Activated CD4-positive, alpha-beta T cell treated with anti-CD3 and anti-CD28 coated beads, Interleukin-2, amount 50 U/mL, for 16 hours (primary cell): Measurements from ENCODE around the gene LRRN4CL.
"Not testable (repeated sequence)": the region's sequence is repeated elsewhere in the genome, so short reads cannot be mapped to it uniquely, and the experiment has no call there.

Experiments
- DNase-seq: peaks from one replicate; pipeline ENCODE4 v3.0.0-alpha.2; 2020

The LRRN4CL gene

GRCh38 chr11:62675415-62675814 lies 13.9 kb downstream of the LRRN4CL start:
- DNase-seq: not testable (repeated sequence)

DNA sequence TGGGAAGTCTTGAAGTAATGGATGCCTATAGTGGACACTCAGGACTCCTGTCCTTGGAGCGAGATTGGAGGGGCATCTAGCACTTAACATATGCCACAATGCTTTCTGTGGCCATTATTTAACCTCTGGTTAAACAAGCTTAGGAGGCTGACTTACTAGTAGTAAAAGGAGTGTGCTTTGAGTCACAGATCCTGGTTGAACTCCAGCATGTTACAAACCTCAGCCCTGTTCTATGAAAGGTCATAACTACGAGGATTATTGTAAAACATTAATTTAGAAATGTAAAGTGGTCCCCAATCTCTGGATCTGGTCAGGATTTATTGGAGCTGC lies 16.2 kb downstream of the LRRN4CL start:
- no peak for DNase-seq

DNA sequence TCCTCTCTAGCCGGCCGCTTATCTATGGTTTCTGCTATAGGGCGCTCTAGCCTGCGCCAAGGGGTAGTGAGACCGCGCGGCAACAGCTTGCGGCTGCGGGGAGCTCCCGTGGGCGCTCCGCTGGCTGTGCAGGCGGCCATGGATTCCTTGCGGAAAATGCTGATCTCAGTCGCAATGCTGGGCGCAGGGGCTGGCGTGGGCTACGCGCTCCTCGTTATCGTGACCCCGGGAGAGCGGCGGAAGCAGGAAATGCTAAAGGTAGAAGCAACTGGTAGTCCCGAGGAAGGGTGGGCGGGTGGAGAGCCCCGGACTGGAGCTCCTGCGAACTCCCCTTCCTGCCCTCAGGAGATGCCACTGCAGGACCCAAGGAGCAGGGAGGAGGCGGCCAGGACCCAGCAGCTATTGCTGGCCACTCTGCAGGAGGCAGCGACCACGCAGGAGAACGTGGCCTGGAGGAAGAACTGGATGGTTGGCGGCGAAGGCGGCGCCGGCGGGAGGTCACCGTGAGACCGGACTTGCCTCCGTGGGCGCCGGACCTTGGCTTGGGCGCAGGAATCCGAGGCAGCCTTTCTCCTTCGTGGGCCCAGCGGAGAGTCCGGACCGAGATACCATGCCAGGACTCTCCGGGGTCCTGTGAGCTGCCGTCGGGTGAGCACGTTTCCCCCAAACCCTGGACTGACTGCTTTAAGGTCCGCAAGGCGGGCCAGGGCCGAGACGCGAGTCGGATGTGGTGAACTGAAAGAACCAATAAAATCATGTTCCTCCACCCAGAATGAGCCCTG lies 17.5 kb downstream of the LRRN4CL start, which contains the start of the genes LBHD1 and UQCC3:
TSS of gene LBHD1 (minus strand) at position 660 of the 782 bp plus-strand sequence. CDS start 2,236 bp downstream, outside the sequence.
TSS of gene UQCC3 (plus strand) at position 66 of the 782 bp plus-strand sequence. CDS start at position 139, 73 bp downstream.
- peak; percentile 96 for DNase-seq

- DNase-seq: no peak
Measured at GRCh38 chr11:62671236-62671607, 18.1 kb downstream of the LRRN4CL start.

DNA sequence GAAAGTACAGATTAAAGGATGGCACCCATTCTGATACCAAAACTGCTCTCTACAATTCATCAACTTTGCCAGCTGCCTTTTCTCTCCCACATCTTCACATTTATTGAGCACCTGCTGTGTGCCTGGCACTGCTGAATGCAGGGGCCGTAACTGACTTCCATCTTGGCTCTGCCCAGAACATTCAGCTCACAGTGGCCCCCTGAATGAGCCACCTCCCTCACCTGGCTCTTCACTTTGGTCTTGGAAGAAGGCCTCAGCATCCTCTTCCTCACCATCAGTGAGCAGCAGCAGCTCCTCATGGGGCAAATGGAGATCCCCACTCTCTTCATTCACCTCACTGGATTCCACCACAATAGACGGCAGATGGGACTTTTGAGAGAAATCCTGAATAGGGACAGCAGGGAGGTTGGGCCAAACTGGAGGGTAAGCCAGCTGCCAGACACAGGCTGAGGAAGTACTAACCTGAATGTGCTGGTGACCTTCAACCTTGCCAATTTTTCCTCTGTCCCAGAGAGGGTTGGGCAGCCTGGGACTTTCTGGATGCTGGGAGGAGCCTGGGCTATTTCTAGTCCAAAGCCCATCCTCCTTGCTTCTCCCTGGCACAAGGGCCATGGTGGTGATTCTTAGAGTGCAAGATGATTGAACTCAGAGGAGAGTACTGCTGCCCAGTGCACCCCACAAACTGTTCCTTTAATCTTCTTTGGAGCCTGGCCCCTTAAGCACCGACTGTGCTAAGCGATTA lies 19.7 kb downstream of the LRRN4CL start:
- peak; percentile 9 for DNase-seq

DNA sequence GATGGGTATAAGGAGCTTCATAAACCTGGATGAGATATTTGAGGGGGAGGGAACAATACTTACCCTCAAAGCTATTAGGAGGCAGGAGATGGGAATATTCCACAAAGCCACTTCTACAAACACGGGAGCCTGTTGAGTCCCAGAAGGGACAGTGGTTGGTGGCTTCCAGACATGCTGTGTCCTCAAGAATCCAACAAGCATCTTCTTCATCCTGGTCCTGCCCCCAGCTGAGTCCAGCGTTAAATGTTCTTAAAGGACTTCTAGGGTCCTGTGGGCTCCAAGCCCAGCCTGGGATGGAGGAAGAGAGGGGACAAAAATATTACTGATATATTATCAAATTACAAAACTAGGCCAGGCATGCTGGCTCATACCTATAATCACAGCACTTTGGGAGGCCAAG lies 21.9 kb downstream of the LRRN4CL start:
- no peak for DNase-seq

DNA sequence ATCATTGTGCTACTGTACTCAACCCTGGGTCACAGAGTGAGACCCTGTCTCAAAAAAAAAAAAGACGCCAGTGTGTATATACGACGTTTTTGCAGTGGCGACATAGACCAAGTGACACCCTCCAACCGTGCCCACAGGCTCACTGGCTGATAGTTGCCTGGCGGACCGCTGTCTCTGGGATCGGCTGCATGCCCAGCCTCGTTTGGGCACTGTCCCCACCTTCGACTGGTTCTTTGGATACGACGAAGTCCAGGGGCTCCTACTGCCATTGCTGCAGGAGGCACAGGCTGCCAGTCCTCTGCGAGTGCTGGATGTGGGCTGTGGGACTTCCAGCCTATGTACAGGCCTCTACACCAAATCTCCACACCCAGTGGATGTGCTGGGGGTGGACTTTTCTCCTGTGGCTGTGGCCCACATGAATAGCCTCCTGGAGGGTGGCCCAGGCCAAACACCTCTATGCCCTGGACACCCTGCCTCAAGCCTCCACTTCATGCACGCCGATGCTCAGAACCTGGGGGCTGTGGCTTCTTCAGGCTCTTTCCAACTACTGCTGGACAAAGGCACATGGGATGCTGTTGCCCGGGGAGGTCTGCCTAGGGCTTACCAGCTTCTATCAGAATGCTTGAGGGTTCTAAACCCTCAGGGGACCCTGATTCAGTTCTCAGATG lies 22.9 kb downstream of the LRRN4CL start:
- DNase-seq: peak; percentile 35

DNA sequence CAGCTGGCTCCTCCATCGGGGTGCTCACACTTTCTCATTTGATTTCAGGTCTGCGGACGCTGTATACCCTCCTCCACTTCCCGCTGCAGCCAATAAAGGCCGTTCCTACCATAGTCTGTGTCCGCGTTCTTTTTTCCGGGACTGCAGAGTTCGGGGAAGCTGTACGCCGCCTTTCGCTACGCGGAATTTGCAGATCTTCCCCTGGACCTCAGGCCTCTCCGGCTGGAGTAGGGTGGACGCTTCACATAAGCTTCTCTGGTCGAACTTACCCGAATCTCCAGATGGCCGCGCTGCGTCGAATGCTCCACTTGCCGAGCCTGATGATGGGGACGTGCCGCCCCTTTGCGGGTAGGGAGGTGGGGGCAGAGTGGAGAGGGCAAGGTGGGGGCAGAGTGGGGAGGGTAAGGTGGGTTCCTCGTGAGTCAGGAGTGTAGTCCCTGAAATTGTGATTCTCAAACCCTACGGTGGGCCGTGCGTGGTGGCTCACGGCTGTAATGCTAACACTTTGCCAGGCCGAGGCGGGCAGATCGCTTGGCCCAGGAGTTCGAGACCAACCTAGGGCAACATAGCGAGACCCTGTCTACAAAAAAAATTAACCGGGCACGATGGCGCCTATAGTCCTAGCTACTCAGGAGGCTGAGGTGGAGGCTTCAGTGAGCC lies 23.6 kb downstream of the LRRN4CL start:
- peak; percentile 65 for DNase-seq

GRCh38 chr11:62665075-62665598 lies 24.2 kb downstream of the LRRN4CL start, which contains the start of the genes C11orf98 and CSKMT:
Gene C11orf98 (minus strand): TSS chr11:62665210. CDS start chr11:62665169, 41 bp downstream.
Gene CSKMT (plus strand): TSS chr11:62665312. CDS start chr11:62665880, 568 bp downstream.
- peak; percentile 98 for DNase-seq

GRCh38 chr11:62664405-62665074 lies 24.8 kb downstream of the LRRN4CL start:
- peak; percentile 62 for DNase-seq

DNA sequence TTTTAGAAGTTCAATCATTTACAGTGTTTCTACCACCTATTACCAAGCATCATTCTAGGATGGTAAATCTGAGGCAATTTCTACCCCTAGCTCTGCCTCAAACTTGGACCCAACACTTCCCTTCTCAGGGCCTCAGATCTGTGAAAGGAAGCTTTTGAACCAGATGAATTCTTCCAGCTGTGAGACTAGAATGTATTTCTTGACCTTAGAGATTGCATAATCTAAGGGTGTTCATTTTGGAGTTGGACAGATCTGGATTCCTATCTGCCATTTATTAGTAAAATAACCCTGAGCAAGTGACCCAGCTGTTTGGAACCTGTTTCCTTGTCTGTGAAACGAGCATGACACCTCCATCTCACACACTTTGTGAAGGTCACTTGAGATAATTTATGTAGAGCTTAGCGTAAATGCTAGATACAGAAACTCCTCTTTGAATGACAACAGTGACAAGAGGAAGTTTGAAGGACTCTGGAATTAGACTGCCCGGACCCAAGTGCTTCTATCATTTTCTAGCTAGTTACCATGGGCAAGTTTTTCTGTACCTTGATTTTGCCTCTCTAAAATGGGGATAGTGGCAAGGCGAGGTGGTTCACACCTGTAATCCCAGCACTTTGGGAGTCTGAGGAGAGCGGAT lies 32.4 kb downstream of the LRRN4CL start:
- no peak for DNase-seq

DNA sequence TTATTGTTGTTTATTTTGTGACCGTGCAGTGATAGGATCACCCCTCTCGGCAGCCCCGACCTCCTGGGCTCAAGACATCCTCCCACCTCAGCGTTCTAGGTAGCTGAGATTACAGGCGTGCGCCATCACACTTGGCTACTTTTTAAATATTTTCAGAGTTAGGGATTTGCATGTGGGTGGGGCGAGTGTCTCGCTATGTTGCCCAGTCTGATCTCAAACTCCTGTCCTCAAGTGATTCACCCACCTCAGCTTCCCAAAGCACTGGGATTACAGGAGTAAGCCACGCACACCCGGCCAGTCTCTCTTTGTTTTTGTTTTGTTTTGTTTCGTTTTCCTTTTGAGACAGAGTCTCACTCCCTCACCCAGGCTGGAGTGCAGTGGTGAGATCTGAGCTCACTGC lies 35.0 kb downstream of the LRRN4CL start:
- no peak for DNase-seq

DNA sequence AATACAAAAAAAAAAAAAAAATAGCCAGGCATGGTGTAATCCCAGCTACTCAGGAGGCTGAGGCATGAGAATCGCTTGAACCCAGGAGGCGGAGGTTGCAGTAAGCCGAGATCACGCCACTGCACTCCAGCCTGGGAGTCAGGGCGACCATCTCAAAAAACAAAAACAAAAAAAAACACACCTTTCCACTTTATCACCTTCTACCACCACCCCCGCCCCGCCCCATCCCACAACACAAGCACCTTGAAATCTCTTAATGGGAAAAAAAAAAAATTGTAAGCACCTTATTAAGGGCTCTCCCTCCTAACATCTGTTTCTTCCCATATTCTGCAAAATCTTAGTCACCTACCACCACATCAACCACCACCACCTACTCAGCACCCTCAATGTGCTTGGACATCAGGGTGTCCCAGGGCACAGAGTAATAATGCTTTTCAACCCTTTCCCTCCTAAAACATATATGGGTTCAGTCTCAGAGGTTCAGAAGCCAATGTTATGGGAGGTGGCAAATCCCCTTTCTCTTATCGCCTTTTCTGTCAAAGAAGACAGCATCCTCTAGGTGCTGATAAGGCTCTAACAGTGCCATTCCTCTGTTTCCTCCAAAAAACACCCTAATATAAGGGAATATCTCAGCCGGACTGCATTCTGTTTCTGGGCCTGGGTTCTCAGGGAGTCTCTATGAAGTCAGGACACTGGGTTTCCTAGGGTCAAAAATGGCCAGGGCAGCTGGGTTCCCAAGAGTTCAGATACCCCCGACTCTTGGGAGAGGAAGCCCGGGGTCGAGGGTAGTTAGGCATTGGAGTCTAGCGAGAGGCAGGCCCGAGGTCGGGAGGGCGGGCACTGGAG lies 36.9 kb downstream of the LRRN4CL start:
- DNase-seq: peak; percentile 39

DNA sequence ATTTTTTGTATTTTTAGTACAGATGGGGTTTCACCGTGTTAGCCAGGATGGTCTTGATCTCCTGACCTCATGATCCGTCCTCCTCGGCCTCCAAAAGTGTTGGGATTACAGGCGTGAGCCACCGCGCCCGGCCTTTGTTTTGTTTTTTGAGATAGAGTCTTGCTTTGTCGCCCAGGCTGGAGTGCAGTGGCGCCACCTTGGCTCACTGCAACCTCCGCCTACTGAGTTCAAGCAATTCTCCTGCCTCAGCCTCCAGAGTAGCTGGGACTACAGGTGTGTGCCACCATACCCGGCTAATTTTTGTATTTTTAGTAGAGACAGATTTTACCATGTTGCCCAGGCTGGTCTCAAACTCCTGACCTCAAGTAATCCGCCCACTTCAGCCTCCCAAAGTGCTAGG lies 39.0 kb downstream of the LRRN4CL start:
- DNase-seq: not testable (repeated sequence)

DNA sequence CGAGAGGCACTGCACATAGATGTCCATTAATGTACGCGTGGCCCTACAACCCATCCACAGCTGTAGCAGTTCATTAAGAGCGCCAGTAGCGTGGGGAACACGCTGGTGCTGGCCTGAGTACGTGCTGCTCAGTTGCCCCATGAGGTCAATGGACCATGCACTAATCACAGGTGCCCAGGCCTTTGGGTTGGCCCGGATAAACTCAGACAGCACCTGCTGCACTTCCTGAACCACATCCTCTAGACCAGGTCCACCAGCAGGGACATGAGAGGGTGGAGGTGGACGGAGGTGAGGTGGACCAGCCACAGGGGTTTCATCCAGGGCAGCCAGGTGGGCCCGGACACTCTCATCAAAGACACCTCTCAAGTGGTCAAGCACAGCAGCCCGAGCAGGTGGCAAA lies 39.8 kb downstream of the LRRN4CL start:
- no peak for DNase-seq

- no peak for DNase-seq
Measured at GRCh38 chr11:62648967-62649364, 40.4 kb downstream of the LRRN4CL start.

DNA sequence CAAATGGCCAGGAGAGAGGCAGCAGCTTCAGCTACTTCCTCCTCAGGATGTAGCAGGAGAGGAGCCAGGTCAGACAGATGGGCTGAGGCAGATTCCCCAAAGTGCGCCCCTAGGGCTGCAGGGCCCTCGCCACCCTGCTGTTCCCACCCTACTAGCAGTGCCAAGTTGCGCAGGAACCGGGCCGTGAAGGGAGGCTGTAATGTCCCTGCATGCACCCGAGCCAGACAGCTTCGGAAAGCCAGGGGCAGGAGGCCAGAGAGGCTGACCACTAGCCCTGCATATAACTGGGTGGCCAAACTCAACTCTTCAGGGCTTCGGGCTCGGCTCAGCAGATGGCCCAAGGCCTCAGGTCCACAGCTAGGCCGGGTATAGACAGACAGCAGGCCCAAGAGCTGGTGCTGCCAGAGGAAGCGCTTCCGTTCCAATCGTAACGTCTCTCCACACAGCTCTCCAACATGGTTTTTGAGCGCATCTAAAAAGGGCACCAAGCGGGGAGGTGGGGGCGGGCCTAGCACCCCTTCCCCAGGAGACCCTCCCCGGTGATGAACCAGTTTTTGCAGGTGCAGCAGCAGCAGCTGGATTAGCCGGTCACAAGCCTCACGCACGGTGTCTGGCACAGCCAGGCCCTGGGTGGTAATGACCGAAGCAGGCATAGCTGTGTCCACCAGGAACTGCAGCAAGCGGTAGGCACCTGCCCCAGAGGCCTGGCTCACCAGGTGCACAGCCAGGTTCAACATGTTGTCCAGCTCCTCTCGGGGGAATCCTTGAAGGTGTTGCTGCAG lies 41.0 kb downstream of the LRRN4CL start:
- no peak for DNase-seq

- DNase-seq: no peak
Measured at GRCh38 chr11:62647609-62648005, 41.7 kb downstream of the LRRN4CL start.

GRCh38 chr11:62646825-62647608 lies 42.3 kb downstream of the LRRN4CL start:
- no peak for DNase-seq
